WI38 (cell line): ENCODE results near the gene CCDC102B.

Source experiments
- H3K4me3 ChIP-seq: 2 replicates; pipeline ENCODE4 v1.5.1; 2011; ENCODE audit warnings: low read depth, mild to moderate bottlenecking, control low read depth, low read length
- TF ChIP-seq, protein P1 (sequence below): IDR thresholded peaks from 2 replicates; pipeline ENCODE4 v1.5.1; 2012; ENCODE audit warnings: low read depth, mild to moderate bottlenecking, control low read depth, low read length

Gene CCDC102B

DNA sequence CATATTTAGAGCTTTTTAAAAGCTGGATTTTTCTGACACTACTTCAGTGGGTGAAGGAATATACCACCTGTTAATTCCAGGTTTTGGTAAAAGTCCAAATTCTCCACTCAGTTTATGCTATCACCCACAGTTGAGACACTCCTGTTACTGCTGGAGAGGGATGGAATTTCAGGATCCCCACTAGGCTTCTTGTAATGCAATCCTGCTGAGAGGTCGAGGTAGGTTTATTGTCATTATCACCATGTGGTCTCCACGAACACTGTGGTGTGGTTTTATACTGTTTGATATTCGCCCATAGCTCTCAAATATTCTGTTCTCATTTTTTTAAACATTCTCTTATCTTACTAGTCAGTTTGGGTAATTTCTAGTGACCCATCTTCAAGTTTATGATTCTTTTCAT is 167.9 kb downstream of the CCDC102B start:
- TF ChIP-seq, protein P1, sequence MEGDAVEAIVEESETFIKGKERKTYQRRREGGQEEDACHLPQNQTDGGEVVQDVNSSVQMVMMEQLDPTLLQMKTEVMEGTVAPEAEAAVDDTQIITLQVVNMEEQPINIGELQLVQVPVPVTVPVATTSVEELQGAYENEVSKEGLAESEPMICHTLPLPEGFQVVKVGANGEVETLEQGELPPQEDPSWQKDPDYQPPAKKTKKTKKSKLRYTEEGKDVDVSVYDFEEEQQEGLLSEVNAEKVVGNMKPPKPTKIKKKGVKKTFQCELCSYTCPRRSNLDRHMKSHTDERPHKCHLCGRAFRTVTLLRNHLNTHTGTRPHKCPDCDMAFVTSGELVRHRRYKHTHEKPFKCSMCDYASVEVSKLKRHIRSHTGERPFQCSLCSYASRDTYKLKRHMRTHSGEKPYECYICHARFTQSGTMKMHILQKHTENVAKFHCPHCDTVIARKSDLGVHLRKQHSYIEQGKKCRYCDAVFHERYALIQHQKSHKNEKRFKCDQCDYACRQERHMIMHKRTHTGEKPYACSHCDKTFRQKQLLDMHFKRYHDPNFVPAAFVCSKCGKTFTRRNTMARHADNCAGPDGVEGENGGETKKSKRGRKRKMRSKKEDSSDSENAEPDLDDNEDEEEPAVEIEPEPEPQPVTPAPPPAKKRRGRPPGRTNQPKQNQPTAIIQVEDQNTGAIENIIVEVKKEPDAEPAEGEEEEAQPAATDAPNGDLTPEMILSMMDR, result no peak
- H3K4me3 ChIP-seq, result no peak overlapping the region

DNA sequence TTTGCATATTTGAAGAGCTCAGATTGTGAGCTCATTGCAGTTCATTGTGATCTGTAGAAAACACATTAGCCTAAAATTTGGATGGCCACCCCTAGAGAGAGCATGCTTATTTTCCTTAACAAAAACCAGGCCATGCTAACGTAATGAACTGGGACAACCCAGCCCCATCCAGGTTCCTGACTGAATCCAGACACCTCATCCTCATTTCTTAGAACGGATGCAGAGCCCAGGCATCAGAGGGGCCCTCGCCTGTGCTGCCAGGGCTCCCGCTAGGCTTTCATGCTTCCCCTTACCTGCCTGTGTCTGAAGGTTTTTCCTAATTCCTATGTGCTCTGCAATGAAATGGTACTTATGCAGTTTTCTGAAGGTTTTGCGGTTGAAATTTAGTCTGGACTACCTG is 171.1 kb downstream of the CCDC102B start:
- H3K4me3 ChIP-seq, result no peak overlapping the region
- TF ChIP-seq, protein P1, result no peak

DNA sequence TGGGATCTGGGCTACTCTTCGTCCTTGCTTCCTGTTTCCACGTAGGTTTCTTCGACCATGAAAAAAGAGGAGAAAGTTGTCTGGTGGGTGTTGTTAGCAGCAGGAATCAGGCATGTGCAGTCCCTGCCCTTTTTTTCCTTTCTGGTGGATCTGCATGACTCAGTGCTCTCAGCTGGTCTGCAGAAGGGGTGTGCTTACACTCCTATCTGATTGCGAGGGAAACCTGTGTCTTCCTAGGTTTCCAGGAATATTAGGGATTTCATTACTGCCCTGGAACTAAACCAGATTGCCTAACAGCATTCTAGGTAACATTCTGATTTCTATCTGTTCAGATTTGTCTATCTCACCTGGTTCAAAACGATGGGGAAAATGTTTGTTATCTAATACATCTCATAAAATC is 174.3 kb downstream of the CCDC102B start:
- TF ChIP-seq, protein P1, result no peak
- H3K4me3 ChIP-seq, result no peak overlapping the region

DNA sequence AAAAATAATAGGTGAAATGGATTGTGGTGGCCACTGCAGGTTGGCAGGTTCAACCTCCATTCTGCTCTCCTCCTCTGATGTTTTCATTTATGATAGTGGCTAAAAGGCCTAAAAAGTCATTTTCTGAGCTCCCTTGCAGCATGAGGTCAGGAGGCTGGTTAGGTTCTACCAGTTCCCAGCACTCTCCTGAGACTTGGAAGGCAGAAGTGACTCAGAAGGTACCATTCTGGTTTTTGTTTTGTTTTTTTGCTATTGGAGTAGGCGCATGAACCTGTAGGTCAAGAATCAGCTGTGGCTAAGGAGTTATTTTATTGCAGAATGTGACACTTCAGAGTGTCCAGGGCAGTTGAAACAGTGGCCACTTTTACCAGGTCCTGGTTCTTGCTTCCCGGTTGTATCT is 181.9 kb downstream of the CCDC102B start:
- TF ChIP-seq, protein P1, result no peak
- H3K4me3 ChIP-seq, result no peak overlapping the region

DNA sequence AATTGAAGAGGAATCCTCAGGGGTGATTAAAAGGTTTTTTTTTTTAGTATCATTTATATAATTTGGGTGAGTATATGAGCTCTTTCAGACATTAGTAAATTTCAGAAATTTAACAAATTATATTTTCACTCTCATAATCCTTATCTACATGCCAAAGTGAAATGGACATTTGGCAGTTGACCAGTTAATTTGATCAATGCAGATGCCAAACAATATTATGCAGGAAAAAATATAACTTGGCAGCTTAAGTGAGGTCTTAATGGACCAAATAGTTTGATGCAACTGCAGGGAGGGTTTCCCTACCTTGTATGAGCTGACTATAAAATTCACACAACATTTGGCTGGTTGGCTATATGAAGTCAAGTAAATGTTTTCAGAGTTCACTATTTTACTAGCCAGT is 185.2 kb downstream of the CCDC102B start:
- H3K4me3 ChIP-seq, result no peak overlapping the region
- TF ChIP-seq, protein P1, result no peak

DNA sequence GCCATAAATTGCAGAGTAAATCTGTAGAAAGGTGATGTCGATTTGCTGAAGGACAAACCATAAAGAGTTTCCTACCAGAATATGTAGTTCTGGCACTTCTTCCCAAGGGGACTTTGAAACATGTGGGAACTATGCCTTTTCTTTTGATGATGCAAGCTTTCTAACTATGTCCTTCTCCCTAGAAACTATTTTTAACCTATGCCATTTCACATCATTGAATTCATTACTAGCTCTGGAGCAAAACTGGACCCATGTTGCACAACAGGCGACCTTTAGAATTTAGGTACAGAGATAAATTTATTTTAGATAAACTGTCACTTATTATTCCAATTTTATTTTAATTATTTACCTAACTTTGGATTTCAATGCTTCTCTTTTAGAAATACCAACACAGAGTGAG is 186.5 kb downstream of the CCDC102B start:
- TF ChIP-seq, protein P1, result no peak
- H3K4me3 ChIP-seq, result no peak overlapping the region

DNA sequence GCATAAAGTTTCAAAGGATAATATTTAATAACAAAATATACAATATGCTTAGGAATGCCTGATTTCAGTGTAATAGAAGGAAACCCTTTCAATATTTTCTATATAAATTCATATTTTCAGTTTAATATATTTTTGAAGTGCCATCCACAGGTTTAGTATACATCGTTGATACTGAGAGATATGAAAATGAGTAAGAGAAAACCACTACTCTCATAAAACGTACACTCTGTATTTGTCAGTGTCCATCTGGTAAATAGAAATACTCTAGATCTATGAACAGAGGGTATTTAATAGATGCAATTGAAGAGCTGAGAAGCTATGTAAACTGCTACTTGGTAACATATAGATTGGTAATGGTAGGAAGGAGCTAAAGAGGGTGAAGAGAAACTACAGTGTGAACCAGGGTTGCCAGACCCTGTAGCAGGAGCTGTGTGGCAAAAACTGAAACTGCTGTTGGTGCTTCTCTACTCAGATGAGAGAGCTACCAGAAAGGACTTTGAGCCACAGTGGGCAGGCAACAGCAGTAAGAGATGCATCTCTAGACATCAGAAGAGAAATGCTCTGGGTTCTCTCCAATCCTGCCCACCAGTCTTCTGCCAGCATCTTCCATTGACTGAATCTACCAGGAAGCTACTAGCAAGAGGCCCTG is 187.4 kb downstream of the CCDC102B start:
- H3K4me3 ChIP-seq, result no peak overlapping the region
- TF ChIP-seq, protein P1, result no peak
